Stimulated activated CD4-positive, alpha-beta T cell treated with anti-CD3 and anti-CD28 coated beads, TNF-alpha, amount 100 ng/mL, for 4 hours (primary cell): ENCODE results near the gene SLC6A12.
A peak's percentile ranks its signal among the peaks of the same experiment; 100 is the strongest.

Experiments used
- DNase-seq, 3 experiments: peaks; one replicate each; pipeline ENCODE4 v3.0.0-alpha.2; 2020; ENCODE audit warnings: low read depth in 3 of 3

Gene SLC6A12

DNA sequence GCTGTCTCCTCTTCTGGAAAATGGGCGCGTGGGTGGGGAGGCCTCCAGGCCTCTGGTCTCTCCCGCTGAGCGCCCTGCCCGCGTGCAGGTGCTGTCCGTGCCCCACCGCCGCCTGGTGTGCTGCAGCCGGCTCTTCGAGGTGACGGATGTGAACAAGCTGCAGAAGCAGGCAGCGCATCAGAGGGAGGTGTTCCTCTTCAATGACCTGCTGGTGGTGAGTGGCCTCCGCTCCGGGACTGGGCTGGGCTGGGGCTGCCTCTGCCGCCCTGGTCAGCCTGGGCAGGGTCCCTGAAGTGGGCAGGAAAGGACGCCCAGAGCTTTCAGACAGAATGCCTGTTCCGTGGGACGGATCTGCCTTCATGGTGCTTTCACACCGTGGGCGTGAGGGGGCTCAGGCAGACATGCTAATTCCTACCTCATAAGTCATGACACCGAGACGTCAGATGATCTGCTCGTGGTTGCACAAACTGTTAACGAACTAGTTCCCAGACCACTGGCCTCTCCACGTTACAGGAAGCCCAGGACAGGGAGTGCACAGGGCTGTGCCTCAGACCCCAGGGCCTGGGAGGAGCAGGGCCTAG lies 50.5 kb downstream of the SLC6A12 start:
- no peak for DNase-seq

DNA sequence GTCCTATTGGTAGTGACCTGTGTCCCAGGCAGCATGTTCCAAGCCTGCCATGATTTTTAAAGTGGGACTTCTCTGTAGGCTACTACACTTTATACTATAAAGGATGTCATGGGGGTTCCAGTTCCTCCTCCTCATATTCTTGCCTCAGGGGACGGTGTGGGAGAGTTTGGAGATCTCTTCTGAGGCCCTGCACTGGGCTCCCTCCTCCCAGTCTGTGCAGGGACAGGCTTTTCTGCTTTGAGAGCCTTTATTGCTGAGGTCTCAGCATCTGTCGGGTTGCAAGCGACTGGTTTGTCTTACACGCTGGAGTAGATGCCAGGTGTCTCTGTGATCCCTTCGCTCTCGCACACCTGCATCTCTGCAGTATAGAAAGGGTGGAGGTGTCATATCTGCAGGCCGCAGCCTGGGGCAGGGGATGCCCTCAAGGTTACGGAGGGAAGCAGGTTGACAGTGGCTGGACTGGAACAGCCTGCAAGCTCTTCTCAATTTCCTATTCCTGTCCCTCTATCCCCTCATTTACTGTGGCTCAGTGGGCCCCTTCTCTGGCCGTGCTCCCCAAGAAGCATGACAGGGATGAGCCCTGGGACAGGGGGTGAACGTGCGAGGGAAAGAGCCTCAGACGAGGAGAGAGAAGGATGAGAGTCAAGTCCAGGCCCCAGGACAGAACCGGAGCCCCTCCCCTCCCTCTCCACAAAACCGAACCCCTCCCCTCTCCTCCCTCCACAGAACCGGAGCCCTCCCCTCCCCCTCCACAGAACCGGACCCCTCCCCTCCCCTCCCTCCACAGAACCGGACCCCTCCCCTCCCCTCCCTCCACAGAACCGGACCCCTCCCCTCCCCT lies 51.3 kb downstream of the SLC6A12 start:
- DNase-seq = no peak

DNA sequence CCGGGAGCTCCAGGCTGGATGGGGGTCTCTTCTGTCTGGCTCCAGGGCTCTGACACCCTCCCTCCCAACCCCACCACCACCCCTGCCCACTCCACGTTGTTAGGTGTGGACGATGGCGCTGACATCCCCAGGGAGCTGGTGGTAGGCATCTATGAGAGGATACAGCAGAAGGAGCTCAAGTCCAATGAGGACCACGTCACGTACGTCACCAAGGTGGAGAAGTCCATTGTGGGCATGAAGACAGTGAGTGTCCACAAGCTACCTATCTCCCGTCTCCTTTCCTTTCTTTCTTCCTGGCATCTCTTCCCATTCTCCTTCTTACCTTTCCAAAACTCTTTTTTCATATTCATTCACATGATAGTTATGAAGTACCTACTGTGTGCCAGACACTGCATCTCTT lies 52.1 kb downstream of the SLC6A12 start:
- DNase-seq = no peak

DNA sequence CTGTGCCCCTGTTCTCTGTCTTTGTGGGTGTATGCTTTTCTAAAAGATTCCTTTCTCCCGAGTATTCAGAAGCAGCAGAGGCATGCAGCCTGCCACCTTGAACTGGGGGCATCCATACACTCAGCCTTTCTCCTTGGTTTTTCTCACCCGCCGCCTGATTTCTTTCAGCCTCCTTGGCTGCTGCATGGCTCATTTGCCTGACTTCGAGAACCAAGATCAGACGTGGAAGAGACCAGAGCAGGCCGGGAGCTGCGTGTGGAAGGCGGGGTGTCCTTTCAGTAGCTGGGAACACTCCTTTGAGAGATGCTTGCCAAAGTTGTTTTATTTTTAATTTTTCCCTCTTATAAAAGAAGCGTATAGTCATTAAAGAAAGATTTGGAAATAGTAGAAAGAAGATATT lies 53.1 kb downstream of the SLC6A12 start:
- no peak for DNase-seq

DNA sequence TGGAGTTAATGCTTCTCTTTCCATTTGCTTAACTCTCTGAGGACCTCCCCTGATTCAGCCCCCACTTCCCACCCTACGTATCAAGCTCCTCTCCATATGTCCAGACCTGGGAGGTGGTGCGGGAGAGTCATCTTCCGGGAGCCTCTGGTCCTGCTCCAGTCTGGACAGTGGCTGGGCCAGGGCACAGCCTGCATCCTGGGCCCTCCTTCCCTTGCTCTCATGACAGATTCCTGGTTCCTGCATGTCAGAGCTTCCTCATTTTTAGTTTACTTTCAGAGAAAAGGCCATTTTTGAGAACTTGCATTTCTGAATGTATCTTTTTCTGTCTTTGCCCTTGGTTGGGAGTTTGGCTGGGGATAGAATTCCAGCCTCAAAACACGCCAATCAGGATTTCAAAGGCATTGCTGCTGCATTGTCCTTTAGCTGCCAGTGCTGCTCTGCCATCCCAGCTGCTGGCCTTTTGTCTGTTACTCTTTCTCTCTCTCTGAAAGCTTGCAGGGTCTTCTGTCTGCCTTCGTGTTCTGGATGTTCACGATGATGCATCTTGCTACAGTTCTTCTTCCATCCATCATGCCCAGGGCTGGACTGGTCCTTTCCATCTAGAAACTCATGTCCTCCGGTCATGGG lies 54.7 kb downstream of the SLC6A12 start:
- DNase-seq = no peak

DNA sequence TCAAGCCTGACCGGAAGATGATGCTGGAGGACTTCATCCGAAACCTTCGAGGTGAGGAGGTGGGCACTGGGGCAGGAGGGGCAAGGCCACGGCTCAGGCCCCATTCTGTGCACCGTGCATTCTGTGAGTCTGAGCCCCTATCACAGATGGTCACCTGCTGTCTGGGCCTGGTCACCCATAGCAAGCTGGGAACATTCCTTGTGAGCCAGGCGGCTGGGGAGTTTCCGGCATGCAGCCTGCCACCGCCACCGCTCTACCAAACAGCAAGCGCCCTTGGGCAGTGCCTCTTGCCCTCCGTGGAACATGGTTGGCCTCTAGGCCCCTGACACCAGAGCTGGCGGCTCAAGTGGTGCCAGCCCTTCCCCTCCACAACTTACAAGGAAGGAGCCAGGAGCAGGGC lies 56.3 kb downstream of the SLC6A12 start:
- no peak for DNase-seq

DNA sequence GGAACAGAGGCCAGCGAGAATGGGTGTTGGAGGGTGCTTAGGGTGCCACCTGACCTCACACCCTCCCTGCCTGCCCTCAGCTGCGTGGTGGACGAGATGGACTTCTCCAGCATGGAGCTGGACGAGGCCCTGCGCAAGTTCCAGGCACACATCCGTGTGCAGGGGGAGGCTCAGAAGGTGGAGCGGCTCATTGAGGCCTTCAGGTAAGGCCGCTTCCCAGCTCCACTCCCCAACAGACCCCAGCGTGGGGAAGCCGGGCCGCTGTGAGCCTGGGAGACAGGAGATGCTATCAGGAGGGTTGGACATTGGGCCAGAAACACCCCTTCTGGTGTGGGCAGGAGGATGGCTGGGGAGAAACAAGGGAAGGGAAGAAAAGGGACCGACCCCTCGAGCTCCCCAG lies 57.0 kb downstream of the SLC6A12 start:
- no peak for DNase-seq

DNA sequence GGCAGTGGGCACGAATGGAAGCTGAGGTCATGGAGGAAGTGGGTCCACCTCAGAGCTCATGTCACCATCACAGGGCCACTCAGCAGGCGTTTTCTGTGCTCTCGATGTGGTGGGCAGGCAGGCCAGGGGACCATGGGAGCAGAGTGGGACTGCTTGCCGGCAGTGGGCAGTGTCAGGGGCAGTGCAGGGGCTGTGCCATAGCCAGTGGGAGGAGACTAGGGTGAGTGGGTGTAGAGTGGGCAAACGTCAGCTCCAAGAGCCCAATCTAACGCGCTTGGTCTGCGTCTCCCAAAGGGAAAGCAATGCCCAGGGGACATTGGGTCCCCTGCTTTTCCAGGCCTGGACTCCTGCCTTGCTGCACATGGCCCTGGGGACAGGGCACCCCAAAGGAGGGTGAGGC lies 58.3 kb downstream of the SLC6A12 start:
- DNase-seq = no peak

DNA sequence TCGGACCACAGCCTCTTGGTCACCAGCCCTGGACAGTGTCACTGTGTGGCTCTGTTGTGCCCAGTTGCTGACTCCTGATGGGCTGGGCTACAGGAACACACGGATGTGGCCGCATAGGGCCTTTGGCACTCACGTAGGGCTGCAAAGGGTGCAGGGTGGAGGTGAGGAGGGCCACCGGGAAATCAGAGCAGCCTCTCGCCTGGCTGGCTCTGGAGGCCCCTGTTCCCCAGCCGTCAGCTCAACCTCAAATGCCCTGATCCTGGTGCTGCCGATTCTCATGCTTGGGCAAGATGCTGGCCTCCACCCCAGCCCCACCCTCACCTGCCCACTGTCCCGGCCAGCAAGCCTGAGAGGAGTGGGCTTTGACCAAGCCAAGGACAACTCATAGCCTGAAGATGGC lies 59.0 kb downstream of the SLC6A12 start:
- DNase-seq = no peak

DNA sequence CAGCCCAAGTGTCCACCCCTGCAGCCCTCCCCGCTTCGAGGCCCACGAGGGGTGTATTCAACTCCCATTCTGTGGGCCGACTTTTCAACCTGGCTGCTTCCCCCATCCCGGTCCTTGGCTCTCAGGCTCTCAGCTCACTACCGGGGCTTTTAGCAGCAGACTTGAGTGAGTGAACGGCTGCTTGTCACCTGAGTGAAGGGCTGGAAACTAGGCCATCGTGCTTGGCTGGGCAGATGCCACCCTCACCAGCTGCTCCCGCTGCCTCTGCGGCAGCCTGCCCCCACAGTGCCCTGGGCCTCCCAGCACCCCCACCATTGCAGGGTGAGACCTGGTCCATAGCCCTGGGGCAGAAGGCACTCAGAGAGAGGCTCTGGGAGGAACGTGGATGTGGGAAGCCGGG lies 59.9 kb downstream of the SLC6A12 start:
- DNase-seq = no peak

DNA sequence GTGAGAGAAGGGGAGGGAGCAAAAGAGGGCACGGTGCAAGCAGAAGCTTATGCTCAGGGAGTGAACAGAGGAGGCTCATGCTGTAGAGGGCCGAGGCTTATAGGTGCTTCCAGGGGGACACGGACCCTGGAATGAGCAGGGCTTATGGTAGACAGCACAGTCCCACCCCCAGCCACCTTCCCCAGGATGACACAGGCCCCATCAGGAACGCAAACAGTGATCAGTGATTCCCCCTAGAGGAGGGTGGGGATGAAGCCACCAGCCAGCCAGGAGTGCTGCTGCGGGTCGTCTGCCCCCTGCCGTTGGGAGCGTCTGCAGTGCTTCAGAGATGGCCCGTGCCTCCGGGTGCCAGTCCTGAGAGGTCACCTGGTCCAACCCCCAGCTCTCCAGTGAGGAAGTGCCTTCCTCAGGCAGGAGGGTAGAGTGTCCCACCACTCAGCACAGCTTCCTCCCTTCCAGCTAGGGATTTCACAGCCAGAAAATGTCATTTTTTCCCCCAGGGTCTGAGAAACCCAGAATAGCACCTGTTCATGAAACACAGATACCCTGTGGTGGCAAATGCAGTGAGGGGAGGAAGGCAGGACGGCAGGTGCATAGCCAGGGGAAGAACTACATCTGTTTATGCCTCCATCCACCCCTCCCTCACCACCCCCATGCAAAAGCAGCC lies 60.7 kb downstream of the SLC6A12 start:
- peak; percentile 16 to 31 (median 25) for DNase-seq

DNA sequence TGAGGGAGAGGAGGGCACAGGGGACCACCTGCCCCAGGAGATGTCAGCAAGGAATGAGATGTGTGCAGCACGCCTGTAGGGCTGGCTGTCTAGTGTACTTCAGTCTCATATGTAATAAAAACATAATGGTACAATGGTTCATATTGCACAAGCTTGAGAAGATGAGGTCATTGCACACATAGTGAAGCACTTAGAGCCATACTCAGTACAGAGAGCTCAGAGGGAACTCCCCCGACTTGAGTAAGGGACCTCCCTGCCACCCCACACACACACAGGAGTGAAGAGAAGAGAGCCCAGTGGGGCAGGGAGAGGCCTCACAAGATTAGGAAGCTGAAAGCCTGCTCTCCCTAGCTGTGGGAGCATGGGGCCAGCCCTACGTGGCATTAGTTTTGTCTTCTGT lies 61.5 kb downstream of the SLC6A12 start:
- DNase-seq = no peak

DNA sequence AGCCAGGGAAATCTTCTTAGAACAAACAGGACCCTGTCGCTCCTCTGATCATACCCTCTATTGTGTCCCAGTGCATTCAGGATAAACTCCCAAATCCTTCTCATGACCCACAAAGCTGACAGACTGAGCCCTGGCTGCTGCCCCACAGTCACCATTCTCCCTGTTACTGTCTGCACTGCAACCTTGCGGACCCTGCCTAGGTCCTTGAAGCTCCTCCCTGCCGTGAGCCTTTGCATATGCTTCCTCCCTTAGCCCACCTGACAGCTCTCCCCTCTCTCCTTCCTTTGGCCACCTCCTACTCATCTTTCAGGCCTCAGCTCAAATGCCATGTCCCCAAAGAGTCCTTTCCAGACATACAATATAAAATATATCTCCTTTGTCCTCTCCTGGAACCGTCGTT lies 62.4 kb downstream of the SLC6A12 start:
- no peak for DNase-seq

DNA sequence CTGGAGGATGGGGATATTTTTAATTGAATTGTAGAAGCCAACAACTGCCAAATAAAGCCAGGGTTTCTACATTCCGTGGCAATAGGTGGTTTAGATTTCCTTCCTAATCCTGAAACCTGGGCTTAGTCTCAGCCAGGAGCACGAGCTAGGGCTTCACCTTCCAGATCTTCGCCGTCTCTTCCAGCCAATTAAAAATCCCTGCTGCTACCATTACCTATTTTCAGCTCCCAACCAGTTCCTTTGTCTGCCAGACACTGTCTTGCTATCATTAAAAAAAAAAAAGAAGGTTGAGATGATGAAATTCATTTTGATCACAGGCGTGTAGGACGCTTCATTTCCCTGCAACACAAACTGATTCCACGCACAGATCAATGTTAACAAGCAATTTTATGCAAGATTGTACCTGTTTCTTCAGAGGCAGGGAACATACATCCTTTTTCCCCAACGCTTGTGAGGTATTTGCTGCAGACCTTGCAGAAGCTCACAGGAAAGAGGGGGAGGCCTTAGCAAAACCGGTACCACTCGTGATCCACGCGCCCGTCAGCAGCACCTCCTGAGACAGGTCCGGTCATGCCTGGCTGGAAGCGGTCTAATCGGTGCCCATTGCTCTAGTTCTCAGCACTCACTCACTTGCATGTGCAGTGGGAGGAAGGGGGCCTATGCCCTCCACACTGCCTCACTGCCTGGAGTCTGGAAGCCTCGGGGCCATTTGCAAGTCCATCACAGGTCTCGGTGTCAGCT lies 65.1 kb downstream of the SLC6A12 start:
- DNase-seq = no peak

DNA sequence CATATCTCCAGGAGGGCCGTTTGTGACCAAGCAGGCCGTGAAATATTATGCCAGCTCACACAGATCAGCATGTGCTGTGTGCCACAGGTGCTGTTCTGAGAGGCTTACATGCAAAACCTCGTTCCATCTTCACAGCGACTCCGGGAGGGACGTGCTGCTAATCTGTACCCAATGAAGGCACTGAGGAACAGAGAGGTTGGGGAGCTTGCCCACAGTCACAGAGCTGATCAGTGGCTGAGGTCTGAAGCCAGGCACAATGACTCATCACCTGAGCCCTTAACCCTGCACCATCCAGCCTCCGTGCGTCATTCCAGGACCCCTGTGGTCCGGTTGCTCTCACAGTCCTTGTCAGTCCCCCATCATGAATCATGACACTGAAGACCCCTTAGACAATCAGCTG lies 66.7 kb downstream of the SLC6A12 start:
- DNase-seq = no peak

DNA sequence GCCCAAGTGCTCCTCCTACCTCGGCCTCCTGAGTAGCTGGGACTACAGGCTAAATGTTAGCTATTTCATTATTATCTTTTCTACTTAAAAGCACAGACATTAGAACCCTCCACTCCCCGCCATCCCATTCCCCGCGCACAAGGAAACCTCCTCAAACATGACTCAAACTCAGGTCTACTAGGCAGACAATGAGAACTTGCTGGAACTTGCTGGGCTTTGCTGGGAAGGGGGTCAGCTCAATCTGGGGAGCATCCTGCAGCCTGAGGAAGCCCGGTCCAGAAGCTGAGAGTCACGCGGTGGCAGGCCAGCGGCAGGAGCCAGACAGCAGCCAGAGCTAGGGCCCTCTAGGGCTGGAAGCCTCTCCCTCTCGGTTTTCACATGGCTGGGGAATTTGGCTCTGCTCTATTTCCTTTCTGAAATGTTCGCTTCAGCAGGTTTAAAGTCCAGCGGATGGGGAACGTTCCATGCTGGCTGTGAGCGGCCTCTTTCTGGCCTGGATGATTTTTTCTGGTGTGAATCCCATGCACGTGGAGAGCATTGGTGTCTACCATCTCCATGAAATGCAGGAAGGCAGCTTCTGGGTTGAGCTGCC lies 68.5 kb downstream of the SLC6A12 start:
- DNase-seq = no peak

DNA sequence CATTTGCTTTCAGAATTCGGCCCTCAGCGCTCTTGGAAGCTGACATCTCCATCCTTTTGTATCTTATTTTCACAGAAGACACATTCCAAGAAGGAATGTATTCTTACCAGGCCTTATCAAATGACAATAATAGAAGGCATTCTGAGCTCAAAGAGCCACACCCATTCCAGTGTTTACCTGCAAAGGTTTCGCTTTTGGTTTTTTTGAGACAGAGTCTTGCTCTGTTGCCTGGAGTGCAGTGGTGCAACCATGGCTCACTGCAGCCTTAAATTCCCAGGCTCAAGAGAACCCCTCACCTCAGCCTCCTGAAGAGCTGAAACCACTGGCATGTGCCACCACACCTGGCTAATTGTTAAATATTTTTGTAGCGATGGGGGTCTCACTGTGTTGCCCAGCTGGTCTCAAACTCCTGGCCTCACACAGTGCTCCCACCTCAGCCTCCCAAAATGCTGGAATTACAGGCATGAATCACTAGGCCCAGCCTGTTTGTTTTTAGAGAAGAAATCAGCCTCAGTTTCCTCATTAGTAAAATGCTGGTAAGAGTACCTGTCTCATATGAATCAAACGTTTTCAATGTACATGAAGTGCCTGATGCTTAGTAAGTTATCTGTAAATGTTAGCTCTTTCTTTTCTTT lies 69.2 kb downstream of the SLC6A12 start:
- no peak for DNase-seq

DNA sequence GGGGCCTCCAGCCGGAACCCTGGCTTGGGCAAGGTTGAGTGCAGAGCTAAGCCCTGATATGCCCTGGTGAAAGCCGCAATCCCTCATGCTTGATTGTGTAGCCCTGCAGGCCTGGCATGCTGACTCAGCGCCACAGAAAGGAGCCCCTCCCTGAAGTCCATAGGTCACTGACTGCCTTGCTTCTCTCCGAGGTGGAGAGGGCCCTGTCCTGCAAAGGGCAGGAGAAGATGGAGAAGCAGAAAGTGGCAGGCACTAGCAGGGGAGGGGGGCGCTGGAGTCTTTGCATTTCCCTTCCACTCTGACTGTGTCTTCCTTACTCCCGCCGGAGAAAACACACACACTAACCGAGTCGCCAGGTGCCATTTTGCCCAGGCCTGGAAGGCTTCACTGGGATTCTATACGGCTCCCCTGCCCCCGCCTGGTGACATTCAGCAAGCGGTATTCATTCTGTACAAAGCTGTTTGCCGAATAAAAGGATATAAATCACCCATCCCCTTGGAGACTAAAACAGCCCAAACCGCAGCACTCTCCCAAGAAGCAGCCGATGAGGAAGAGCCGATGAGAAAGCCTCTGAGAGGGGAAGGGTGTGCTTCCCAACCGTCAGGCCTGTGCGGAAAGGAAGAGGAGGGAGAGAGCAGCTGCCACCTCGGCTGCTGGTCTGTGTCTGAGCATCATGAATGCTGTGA lies 69.8 kb downstream of the SLC6A12 start:
- no peak for DNase-seq

DNA sequence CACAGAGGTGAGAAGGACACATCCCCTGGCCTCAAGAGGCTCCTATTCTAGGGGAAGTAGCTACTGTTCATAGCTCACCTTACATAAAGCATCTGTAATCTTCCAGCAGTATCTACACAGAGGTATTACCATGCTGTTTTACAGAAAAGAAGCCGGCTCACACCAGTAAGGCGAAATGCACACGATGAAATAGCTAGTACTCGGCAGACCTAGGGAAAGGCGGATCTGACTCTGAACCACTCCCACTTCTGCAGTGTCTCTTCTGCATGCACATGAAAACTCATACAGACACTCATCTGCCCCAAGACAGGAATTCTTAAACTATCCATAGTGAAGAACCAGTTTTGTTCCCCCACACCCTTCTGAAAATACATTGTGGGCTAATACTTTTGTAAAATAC lies 73.8 kb downstream of the SLC6A12 start:
- no peak for DNase-seq
